ENCODE results near the gene ERF. TPM values are rescaled to one million over a fixed set of nuclear protein-coding genes. Genes with fewer than 3 reads are reported as not detected.

ERF gene
- total RNA-seq, 1 donor from 2014 or later = 23.2 TPM

- no peak for DNase-seq (ENCODE audit: low read depth)
These were observed 12.8 kb downstream of the ERF start for GRCh38 chr19:42242069-42242511.

GRCh38 chr19:42241279-42241678, 13.6 kb downstream of the ERF start:
- no peak for DNase-seq (ENCODE audit: low read depth)

- DNase-seq (ENCODE audit: low read depth) = no peak
These were observed 15.2 kb downstream of the ERF start for GRCh38 chr19:42239544-42240220.

GRCh38 chr19:42235181-42235580, 19.7 kb downstream of the ERF start:
- DNase-seq (ENCODE audit: low read depth) = no peak

- no peak for DNase-seq (ENCODE audit: low read depth)
These were observed 20.6 kb downstream of the ERF start for GRCh38 chr19:42234364-42234763.

GRCh38 chr19:42233678-42234292, 21.1 kb downstream of the ERF start:
- no peak for DNase-seq (ENCODE audit: low read depth)

GRCh38 chr19:42233106-42233505, 21.8 kb downstream of the ERF start:
- DNase-seq (ENCODE audit: low read depth) = no peak

- DNase-seq (ENCODE audit: low read depth) = no peak
These were observed 22.5 kb downstream of the ERF start for GRCh38 chr19:42232435-42232834.

- no peak for DNase-seq (ENCODE audit: low read depth)
These were observed 24.4 kb downstream of the ERF start for GRCh38 chr19:42230571-42230970.

GRCh38 chr19:42229855-42230351, 25.0 kb downstream of the ERF start:
- DNase-seq (ENCODE audit: low read depth) = no peak

GRCh38 chr19:42229301-42229854, 25.6 kb downstream of the ERF start:
- no peak for DNase-seq (ENCODE audit: low read depth)

GRCh38 chr19:42228641-42229040, 26.3 kb downstream of the ERF start:
- DNase-seq (ENCODE audit: low read depth) = no peak

- DNase-seq (ENCODE audit: low read depth) = no peak
These were observed 28.0 kb downstream of the ERF start for GRCh38 chr19:42226886-42227285.

GRCh38 chr19:42225718-42226292, 29.1 kb downstream of the ERF start:
- no peak for DNase-seq (ENCODE audit: low read depth)

- DNase-seq (ENCODE audit: low read depth) = no peak
These were observed 29.8 kb downstream of the ERF start for GRCh38 chr19:42224940-42225717.

- DNase-seq (ENCODE audit: low read depth) = no peak
These were observed 34.2 kb downstream of the ERF start for GRCh38 chr19:42220751-42221097.

GRCh38 chr19:42219812-42220750, 34.8 kb downstream of the ERF start, which contains the start of gene ZNF526:
ZNF526 (plus strand) TSS chr19:42220312; CDS start chr19:42224404, 4,092 bp downstream.
- peak; percentile 95 for DNase-seq (ENCODE audit: low read depth)

- DNase-seq (ENCODE audit: low read depth) = peak; percentile 93
These were observed 37.1 kb downstream of the ERF start, which contains the start of gene DEDD2 for GRCh38 chr19:42217520-42218437. DEDD2 (minus strand) TSS chr19:42217677; CDS start chr19:42217007, 670 bp downstream.

Measured in renal cortical epithelial cell (primary cell).